ENCODE data around the gene COX6B2. TPM values are rescaled to one million over a fixed set of nuclear protein-coding genes. Genes with fewer than 3 reads are reported as not detected.
A peak's percentile ranks its signal among the peaks of the same experiment; 100 is the strongest.
"Not testable (repeated sequence)": the region's sequence is repeated elsewhere in the genome, so short reads cannot be mapped to it uniquely, and the experiment has no call there.

The COX6B2 gene, protein sequence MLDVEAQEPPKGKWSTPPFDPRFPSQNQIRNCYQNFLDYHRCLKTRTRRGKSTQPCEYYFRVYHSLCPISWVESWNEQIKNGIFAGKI
- total RNA-seq (2014; rRNA removed; shearing (Covaris generic)): 0.95 TPM in 1 of 2 replicates, not detected in the other

- DNase-seq (ENCODE audit: low spot score): no peak
Measured at GRCh38 chr19:55354698-55355212, at the start of gene COX6B2. COX6B2 (minus strand) TSS chr19:55354719; CDS start chr19:55354521, 198 bp downstream.

DNA sequence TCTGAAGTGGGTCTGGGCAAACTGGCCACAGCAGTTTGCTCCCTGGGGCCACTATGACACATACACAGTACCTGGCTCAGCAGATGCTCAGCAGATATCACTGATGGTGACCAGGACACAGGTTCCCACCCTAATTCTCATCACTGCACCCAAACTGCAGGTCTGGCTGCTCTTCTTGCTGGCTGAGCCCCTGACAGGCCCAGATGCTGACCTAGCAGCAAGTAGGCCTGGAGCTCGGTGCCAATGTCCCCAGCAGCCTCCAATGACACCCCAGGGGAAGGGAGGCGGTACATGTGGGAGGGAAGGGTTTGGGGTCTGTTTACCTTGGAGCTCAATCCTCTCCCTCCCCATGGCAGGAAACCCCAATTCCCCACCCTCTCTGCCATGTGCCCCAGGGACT lies 48.0 kb upstream of the COX6B2 start:
- no peak for DNase-seq (ENCODE audit: low spot score)

DNA sequence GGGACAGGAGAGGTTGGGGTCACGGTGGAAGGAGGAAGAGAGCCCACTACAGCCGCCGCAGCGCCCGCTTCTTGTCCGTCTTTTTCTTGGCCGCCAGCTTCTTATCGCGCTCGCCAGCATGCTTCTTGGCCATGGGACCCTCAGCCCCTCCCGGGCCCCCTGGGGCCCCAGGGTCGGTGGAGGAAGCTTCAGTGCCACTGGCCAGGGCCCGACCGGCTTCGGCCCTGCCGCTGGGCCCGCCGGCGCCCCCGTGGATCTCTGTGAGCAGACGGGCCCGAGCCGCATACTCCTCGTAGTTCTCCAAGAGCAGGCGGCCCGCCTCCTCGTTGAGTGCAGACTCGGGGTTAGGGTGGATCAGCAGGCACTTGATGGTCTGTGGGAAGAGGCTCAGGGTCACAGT lies 46.9 kb upstream of the COX6B2 start:
- DNase-seq (ENCODE audit: low spot score): not testable (repeated sequence)

DNA sequence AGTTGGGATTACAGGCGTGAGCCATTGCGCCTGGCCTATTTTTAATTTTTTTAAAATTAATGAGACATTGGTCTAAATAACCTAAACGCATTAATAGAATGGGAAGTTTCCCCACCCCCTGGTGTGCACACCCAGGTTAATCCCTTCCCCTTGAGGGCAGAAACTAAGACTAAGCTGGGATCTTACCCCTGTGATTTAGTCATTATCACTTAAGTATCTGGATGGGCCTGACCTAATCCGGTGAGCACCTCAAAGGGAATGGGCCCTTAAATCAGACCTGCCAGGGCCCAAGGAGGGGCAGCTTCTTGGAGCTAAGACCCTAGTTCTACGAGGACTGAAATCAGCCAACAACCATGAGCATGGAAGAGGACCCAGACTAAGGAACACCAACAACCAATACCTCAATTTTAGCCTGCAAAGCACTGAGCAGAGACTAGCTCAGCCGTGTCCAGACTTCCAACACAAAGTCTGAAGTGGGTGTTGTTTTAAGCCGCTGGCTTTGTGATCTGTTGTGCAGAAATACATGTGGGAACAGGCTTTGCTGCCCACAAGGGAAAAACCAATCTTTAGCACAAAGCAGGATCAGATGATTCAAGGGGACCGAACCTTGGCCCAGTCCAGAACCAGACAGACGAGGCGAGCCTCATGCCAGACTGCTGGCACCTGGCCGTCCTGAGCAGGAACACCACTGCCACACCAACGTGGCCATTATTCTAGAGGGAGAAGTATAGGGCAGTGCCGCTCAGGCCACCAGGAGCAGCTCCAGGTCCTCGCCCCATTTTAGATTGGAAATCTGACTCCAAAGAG lies 46.0 kb upstream of the COX6B2 start:
- no peak for DNase-seq (ENCODE audit: low spot score)

DNA sequence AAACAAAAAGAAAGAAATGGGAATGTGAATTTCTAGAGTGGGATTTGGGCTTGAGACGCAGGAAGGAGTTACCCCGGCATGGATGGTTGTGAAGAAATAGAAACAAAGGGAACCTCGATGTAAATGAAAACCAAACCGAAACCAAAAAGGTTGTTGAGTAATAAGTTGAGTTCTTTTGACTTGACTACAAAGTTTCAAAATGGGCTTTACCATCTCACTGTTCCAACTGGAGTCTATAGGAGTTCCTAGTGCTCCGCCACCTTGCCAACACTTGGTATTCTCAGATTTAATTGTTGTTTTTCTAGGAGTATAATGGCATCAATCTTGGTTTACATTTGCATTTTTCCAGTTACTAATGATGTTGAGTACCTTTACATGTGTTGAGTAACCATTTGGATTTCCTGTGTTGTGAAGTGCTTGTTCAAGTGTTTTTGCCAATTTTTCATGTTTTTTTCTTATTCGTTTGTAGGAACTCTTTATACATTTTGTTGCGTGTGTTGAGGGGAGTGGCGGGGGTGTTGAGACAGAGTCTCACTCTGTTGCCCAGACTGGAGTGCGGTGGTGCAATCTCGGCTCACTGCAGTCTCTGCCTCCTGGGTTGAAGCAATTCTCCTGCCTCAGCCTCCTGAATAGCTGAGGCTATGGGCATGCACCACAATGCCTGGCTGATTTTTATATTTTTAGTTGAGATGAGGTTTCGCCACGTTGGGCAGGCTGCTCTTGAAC lies 43.8 kb upstream of the COX6B2 start:
- DNase-seq (ENCODE audit: low spot score): no peak

DNA sequence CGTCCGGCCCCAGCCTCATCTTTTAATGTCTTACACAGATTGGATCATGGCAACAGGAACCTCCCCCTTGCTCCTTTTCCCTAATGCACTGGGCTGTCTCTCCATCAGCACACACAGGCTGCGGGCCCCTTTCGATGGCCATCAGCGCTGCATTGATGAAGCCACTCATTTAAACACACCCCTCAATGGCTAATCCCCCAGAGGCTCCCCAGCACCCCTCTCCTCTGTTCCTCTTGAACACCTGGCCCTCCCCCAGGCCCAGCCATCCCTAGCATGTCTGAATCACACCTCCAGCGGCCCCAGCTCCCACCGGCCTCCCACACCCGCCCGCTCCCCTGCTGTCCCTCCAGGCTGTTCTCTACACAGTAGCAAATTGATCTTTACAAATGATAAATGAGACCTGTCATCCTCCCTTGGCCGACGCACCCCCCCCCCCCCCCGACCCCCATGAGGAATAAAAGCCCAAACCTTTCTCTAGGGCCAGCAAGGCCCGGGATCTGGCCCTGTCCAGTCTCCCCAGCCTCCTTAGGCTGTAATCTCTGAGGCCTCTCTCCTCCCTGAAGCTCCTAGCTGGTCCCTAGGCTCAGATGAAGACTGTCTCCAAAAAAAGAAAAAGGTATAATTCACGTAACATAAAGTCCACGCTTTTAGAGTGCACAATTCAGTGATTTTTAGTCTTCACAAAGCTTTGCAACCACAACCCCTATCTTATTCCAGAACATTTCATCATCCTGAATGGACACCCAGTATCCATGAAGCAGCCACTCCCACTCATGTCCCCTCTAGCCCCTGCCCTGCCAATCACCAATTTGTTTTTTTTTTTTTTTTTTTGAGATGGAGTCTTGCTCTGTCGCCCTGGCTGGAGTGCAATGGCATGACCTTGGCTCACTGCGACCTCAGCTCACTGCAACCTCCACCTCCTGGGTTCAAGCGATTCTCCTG lies 38.6 kb upstream of the COX6B2 start:
- DNase-seq (ENCODE audit: low spot score): no peak

DNA sequence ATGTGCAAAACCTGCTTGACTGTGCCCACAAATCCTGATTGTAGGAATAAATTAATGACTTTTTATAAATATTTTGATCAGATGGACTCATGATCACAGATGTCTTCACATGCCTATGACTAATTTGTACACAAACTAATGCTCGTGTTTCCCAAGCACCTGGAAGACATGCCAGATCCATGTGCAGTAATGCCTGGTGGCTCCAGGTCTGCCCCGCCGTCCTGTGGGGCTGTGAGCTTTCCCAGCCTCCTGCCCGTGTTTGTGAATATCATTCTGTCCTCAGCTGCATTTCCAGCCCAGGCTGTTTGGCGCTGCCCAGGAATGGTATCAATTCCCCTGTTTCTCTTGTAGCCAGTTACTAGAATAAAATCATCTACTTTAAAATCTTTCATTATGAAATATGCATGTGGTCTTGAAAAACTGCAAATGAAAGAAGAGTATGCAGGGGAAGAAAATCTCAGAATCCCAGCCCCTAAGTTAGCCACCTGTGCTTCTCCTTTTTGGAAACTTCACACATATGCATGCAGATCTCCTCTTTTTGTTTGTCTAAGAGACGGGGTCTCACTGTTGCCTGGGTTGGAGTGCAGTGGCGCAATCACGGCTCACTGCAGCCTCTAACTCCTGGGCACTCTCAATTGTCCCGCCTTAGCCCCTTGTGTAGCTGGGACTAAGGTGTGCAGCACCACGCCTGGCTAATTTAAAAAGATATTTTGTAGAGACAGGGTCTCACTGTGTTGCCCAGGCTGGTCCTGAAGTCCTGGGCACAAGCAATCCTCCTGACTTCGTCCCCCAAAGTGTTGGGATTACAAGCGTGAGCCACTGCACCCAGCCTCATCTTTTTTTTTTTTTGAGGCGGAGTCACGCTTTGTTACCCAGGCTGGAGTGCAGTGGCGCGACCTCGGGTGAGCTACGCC lies 37.4 kb upstream of the COX6B2 start:
- no peak for DNase-seq (ENCODE audit: low spot score)

DNA sequence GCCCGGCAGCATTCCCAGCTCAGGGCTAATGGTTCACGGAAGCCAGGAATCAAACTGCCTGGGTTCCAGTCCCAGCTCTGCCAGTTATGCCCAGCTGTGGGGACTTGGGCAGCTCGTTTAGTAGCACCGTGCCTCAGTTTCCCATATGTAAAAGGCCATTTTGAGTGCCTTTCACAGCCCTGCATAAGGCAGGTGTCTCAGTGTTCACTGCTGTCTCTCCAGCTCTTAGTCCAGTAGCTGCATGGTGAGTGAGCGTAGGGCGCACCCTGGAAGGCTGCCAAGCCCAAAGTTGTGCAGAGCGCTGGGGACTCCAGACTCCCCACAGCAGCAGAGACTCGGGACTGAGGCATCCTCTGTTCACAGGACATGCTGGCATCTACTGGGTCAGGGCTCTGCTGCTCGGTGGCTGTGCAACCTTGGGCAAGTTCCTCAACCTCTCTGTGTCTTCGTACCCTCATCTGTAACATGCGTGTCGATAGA lies 36.7 kb upstream of the COX6B2 start:
- no peak for DNase-seq (ENCODE audit: low spot score)

- DNase-seq (ENCODE audit: low spot score): no peak
Measured at GRCh38 chr19:55390461-55390880, 36.0 kb upstream of the COX6B2 start.

DNA sequence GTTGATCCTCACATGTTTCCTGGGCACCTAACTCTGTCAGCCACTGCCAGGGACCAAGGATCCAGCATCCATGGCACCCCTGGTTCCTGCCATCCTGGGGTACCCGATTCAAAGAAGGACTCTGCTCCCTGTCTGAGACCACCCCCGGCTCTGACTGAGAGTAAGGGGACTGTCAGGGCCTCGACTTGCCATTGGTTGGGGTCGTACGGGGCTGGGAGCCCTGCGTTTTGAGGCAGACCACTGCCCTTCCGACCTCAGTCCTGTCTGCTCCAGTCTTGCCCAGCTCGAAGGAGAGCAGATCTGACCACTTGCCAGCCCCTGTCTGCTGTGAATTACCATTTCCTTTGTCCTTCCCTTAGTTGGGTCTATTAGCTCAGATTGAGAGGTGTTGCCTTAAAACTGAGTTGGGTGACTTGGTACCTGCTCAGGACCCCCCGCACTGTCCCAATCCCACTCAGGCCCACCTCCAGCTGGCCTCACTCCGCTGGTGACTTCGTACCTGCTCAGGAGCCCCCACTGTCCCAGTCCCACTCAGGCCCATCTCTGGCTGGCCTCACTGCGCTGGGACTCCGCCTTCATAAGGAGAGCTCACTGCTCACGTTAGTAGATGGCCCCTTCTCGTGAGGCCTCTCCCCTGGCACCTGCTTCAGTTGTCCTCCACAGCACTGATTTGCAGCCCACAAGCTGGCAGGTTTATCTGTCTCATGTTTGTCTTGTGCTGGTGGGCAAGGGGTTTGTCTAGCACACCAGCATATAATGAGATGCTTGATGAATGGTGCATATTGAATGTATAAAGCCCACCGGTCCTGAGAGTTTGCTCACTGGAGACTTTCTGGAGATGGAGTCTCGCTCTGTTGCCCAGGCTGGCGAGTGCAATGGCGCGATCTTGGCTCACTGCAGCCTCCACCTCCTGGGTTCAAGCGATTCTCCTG lies 35.1 kb upstream of the COX6B2 start:
- DNase-seq (ENCODE audit: low spot score): no peak

- no peak for DNase-seq (ENCODE audit: low spot score)
Measured at GRCh38 chr19:55387736-55388497, 33.4 kb upstream of the COX6B2 start.

DNA sequence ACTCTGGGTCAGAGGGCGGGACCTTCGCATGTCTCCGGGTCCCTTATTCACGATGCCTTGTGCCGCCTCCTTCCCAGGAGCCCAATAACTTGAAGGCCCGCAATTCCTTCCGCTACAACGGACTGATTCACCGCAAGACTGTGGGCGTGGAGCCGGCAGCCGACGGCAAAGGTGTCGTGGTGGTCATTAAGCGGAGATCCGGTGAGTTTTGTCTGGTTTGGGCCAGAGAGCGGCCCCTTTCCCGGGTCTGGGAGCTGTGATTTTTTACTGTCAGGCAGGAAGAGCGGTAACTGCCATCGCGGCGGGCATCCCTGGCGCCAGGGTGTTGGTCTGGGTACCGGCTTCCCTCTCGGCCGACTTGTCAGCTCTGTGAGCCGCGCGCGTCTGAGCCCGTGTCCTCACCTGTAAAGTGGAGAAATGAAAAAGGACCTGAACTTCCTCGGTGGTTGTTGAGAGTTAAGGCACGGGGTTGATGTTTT lies 32.0 kb upstream of the COX6B2 start:
- no peak for DNase-seq (ENCODE audit: low spot score)

DNA sequence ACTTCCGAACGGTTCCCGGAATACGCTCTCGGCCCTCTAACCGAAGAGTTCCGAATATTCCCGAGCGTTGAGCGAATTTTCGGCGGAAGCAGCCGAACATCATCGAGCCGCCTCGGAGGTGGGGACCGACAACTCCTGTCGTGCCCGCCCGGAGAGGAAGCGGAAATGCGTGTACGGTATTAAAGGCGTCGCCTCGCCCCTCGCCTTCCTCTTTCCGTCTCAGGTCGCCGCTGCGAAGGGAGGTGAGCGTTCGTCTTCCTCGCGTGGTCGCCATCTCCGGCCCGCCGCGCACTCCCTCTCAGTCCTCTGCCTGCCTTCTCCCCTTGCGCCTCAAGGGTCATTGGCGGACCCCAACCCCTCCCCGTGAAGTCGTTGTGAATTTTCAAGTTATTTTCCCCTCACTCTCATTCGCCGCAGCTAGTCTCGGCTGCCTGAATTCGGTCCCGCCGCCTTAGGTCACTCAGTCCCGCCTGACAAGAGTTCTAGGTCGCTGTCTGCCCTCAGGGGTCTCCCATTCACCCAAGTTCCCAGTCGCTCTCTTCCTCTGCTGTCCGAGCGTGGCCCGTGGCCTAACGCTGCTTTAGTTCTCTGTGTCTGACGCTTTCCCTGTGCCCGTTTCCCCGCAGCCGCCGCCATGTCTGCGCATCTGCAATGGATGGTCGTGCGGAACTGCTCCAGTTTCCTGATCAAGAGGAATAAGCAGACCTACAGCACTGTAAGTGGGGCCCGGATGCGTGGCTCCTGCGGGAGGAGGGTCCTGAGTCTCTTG lies 31.4 kb upstream of the COX6B2 start, which contains the start of gene RPL28:
RPL28 (plus strand) TSS at position 209 of the 769 bp plus-strand sequence; CDS start at position 635, 426 bp downstream.
- DNase-seq (ENCODE audit: low spot score): peak; percentile 100

- peak; percentile 97 for DNase-seq (ENCODE audit: low spot score)
Measured at GRCh38 chr19:55384920-55385723, 30.6 kb upstream of the COX6B2 start.

DNA sequence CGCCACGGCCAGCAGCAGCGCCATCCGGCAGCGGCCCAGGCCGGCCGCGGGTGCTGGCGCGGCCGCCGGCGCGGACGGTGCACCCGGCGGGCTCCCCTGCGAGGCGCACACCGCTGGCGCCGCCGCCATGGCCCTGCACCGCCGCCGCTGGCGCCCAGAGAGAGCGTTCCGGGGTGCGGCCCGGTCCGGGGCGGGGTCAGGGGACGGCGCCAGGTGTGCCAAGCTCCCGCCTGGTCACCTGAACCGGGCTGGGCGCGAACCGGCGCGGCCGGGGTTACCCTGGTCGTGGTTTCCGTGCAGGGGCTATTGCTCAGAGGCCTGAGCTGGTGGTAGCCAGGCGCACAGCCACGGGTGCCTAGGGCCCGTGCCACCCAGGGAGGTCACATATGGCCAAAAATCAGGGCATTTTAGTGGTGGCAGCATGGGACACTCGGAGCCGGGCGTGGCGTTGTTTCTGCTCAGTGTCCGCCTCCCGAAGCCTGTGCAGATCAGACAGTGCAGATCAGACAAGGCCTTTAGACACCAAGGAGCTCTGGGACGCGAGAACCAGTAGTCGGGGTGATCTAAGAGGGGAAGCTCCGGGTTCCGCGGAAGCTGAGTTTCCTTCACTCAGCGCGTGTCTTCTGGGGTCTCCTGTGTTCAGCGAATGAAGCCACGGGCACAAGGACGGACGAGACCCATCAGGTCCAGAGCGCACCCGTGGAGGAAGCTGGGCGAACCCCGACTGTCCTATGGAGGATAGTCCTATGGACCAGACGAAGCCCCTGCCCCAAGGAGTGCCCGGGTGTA lies 29.8 kb upstream of the COX6B2 start, which contains the start of gene TMEM238:
TMEM238 (minus strand) TSS at position 162 of the 789 bp plus-strand sequence; CDS start at position 129, 33 bp downstream.
- no peak for DNase-seq (ENCODE audit: low spot score)

All from H4 (cell line).